Skeletal muscle tissue (tissue), 4 donors: ENCODE data around the gene GSTCD. TPM values are rescaled to one million over a fixed set of nuclear protein-coding genes. Genes with fewer than 3 reads are reported as not detected.
A peak's percentile ranks its signal among the peaks of the same experiment; 100 is the strongest.
"Not testable (repeated sequence)": the region's sequence is repeated elsewhere in the genome, so short reads cannot be mapped to it uniquely, and the experiment has no call there.

Experiments used
- H3K27ac ChIP-seq: one replicate; pipeline ENCODE4 v1.7.0; 2013; ENCODE audit warnings: mild to moderate bottlenecking, low read depth, low read length, inconsistent platforms
- H3K27me3 ChIP-seq, 3 donors: one replicate each; pipeline ENCODE4 v1.7.0; 2013; ENCODE audit warnings: low read length in 3 of 3; ENCODE audit not compliant: control insufficient read depth in 3 of 3, insufficient read depth in 3 of 3
- H3K36me3 ChIP-seq, 3 donors: one replicate each; pipeline ENCODE4 v1.7.0; 2013; ENCODE audit warnings: low read length in 3 of 3; ENCODE audit not compliant: control insufficient read depth in 3 of 3, insufficient read depth in 3 of 3
- H3K4me1 ChIP-seq, 3 donors: one replicate each; pipeline ENCODE4 v1.7.0; 2013; ENCODE audit warnings: low read length in 3 of 3, mild to moderate bottlenecking in 3 of 3; ENCODE audit not compliant: control insufficient read depth in 3 of 3, insufficient read depth in 3 of 3
- H3K4me3 ChIP-seq, 3 donors: one replicate each; pipeline ENCODE4 v1.7.0; 2013; ENCODE audit warnings: low read length in 3 of 3
- H3K9ac ChIP-seq, 3 donors: one replicate each; pipeline ENCODE4 v1.7.0; 2013; ENCODE audit warnings: low read length in 3 of 3, mild to moderate bottlenecking in 3 of 3, moderate library complexity in 2 of 3, low read depth in 1 of 3
- H3K9me3 ChIP-seq, 3 donors: one replicate each; pipeline ENCODE4 v1.7.0; 2013; ENCODE audit warnings: low read length in 3 of 3; ENCODE audit not compliant: control insufficient read depth in 3 of 3
- total RNA-seq: library from RNA; depleted of rRNA; stranded (reverse); fragments of >200 nt; gene quantifications from one replicate; pipeline ENCODE4 v1.2.3, GENCODE V29; 2014
- donor health status: Osteomylitis.

Gene GSTCD
- total RNA-seq, 1 donor from 2014 or later: 9.4 TPM

- H3K27ac ChIP-seq: no peak overlapping the region
- H3K9me3 ChIP-seq: no peaks in the 10 kb centered on the region
- no peaks in the 10 kb centered on the region for H3K4me1 ChIP-seq
- no peak overlapping the region for H3K9ac ChIP-seq
- no peaks in the 10 kb centered on the region for H3K27me3 ChIP-seq
- no peaks in the 10 kb centered on the region for H3K36me3 ChIP-seq
- no peak overlapping the region for H3K4me3 ChIP-seq
Measured at GRCh38 chr4:105851196-105851595, 142.6 kb downstream of the GSTCD start.

- not testable (repeated sequence) for H3K36me3 ChIP-seq, H3K9ac ChIP-seq, H3K4me3 ChIP-seq, H3K27me3 ChIP-seq, H3K4me1 ChIP-seq, H3K27ac ChIP-seq, H3K9me3 ChIP-seq
Measured at GRCh38 chr4:105852230-105852629, 143.6 kb downstream of the GSTCD start.

GRCh38 chr4:105858466-105859040 lies 150.0 kb downstream of the GSTCD start:
- Histone ChIP-seq H3K36me3 (no peaks in the 10 kb centered on the region), H3K4me3 (no peak overlapping the region), H3K4me1 (no peaks in the 10 kb centered on the region), H3K27ac (no peak overlapping the region), H3K27me3 (no peaks in the 10 kb centered on the region), H3K9ac (no peak overlapping the region), H3K9me3 (no peaks in the 10 kb centered on the region)

GRCh38 chr4:105859233-105859632 lies 150.6 kb downstream of the GSTCD start:
- Histone ChIP-seq H3K9ac (no peak overlapping the region), H3K27me3 (no peaks in the 10 kb centered on the region), H3K27ac (no peak overlapping the region), H3K36me3 (no peaks in the 10 kb centered on the region), H3K4me3 (no peak overlapping the region), H3K9me3 (no peaks in the 10 kb centered on the region), H3K4me1 (no peaks in the 10 kb centered on the region)

GRCh38 chr4:105870963-105871362 lies 162.4 kb downstream of the GSTCD start:
- Histone ChIP-seq H3K36me3 (no peaks in the 10 kb centered on the region), H3K4me1 (peaks cover 0 to 15% (median 8%) of the 10 kb centered on the region in 3 donors), H3K9ac (no peak overlapping the region), H3K27ac (no peak overlapping the region), H3K9me3 (no peaks in the 10 kb centered on the region), H3K27me3 (no peaks in the 10 kb centered on the region), H3K4me3 (no peak overlapping the region)

- Histone ChIP-seq H3K9ac (no peak overlapping the region), H3K27ac (no peak overlapping the region), H3K4me1 (peaks cover 0 to 15% (median 8%) of the 10 kb centered on the region in 3 donors), H3K4me3 (no peak overlapping the region), H3K27me3 (no peaks in the 10 kb centered on the region), H3K9me3 (no peaks in the 10 kb centered on the region), H3K36me3 (no peaks in the 10 kb centered on the region)
Measured at GRCh38 chr4:105871997-105872396, 163.4 kb downstream of the GSTCD start.

GRCh38 chr4:105875233-105875632 lies 166.6 kb downstream of the GSTCD start:
- Histone ChIP-seq H3K4me3 (peak overlapping the region in 1 of 3 donors; percentile 25), H3K9me3 (no peaks in the 10 kb centered on the region), H3K27me3 (no peaks in the 10 kb centered on the region), H3K9ac (no peak overlapping the region), H3K4me1 (peaks cover 7 to 16% (median 15%) of the 10 kb centered on the region in 3 donors), H3K27ac (peak overlapping the region; percentile 36), H3K36me3 (no peaks in the 10 kb centered on the region)

- no peak overlapping the region for H3K4me3 ChIP-seq
- no peaks in the 10 kb centered on the region for H3K9me3 ChIP-seq
- H3K27ac ChIP-seq: no peak overlapping the region
Measured at GRCh38 chr4:105878668-105879067, 170.1 kb downstream of the GSTCD start.

GRCh38 chr4:105887508-105887907 lies 178.9 kb downstream of the GSTCD start:
- Histone ChIP-seq H3K36me3 (no peaks in the 10 kb centered on the region), H3K9me3 (no peaks in the 10 kb centered on the region), H3K9ac (no peak overlapping the region), H3K4me3 (no peak overlapping the region), H3K27me3 (no peaks in the 10 kb centered on the region), H3K27ac (no peak overlapping the region), H3K4me1 (no peaks in the 10 kb centered on the region)

More at GRCh38 chr4:105878668-105879067, 170.1 kb downstream of the GSTCD start:
- no peaks in the 10 kb centered on the region for H3K27me3 ChIP-seq
- no peak overlapping the region for H3K9ac ChIP-seq
- no peaks in the 10 kb centered on the region for H3K36me3 ChIP-seq
- peaks cover 7 to 16% (median 15%) of the 10 kb centered on the region in 3 donors for H3K4me1 ChIP-seq

GRCh38 chr4:105894660-105895582 lies 186.3 kb downstream of the GSTCD start, which contains the start of gene NPNT:
TSS of gene NPNT (plus strand) at chr4:105895471. CDS start at chr4:105895653, 182 bp downstream.
- no peak within 1 kb of the TSS for H3K27ac ChIP-seq
- peaks cover 9 to 17% (median 16%) of the 10 kb centered on the region in 3 donors for H3K4me1 ChIP-seq
- H3K9ac ChIP-seq: peak within 1 kb of the TSS; percentile 59 to 71 (median 69)
- H3K4me3 ChIP-seq: peak within 1 kb of the TSS; percentile 70 to 73 (median 71)
- H3K27me3 ChIP-seq: peaks cover 0 to 13% (median 2%) of the 10 kb centered on the region in 3 donors
- no peaks in the 10 kb centered on the region for H3K36me3 ChIP-seq
- H3K9me3 ChIP-seq: no peaks in the 10 kb centered on the region
